ENCODE measurements around the gene OGFR. TPM values are rescaled to one million over a fixed set of nuclear protein-coding genes. Genes with fewer than 3 reads are reported as not detected.

OGFR gene
- total RNA-seq, 6 experiments from 2014 or later = 40.7 to 48.1 (median 47.0) TPM

- H3K27me3 ChIP-seq = no peaks in the 10 kb centered on the region
- peak overlapping the region in 1 of 3 donors; percentile 93 for H3K27ac ChIP-seq
- peaks cover 0 to 37% (median 10%) of the 10 kb centered on the region in 4 donors for H3K4me1 ChIP-seq
- ATAC-seq (no peak), DNase-seq (no peak)
- no peaks in the 10 kb centered on the region for H3K9me3 ChIP-seq
- no peak for TF ChIP-seq CTCF (IDR thresholded peaks at IDR 0.05)
- no peak for TF ChIP-seq POLR2A (IDR thresholded peaks at IDR 0.05)
- WGBS (ENCODE audit: insufficient coverage, low coverage, low lambda C conversion rate, missing lambda C conversion rate) = 52% methylated on average over 5 of the region's 23 CpGs
- H3K4me3 ChIP-seq = no peak overlapping the region
- peaks cover 13 to 52% (median 33%) of the 10 kb centered on the region in 4 donors for H3K36me3 ChIP-seq
- intact Hi-C loops (cut with DNase I) = no loop called here
These were observed 3.0 kb downstream of the OGFR start for GRCh38 chr20:62807444-62808210.

GRCh38 chr20:62808211-62808865, 3.7 kb downstream of the OGFR start:
- intact Hi-C loops (cut with DNase I) = no loop called here
- ATAC-seq = peak; percentile 28 to 46 (median 40)
- Histone ChIP-seq H3K9me3 (no peaks in the 10 kb centered on the region), H3K27me3 (no peaks in the 10 kb centered on the region), H3K4me1 (peaks cover 0 to 37% (median 10%) of the 10 kb centered on the region in 4 donors), H3K36me3 (peaks cover 13 to 56% (median 35%) of the 10 kb centered on the region in 4 donors), H3K4me3 (no peak overlapping the region), H3K27ac (no peak overlapping the region)
- 34% methylated on average over 6 of the region's 21 CpGs for WGBS (ENCODE audit: insufficient coverage, low coverage, low lambda C conversion rate, missing lambda C conversion rate)
- peak; percentile 72 to 76 (median 75) for DNase-seq
- TF ChIP-seq CTCF (IDR thresholded peaks at IDR 0.05) (peak; percentile 89 to 94 (median 92)), POLR2A (IDR thresholded peaks at IDR 0.05) (no peak)

- Histone ChIP-seq H3K27ac (no peak overlapping the region), H3K4me1 (peaks cover 0 to 27% (median 7%) of the 10 kb centered on the region in 4 donors), H3K9me3 (no peaks in the 10 kb centered on the region), H3K27me3 (no peaks in the 10 kb centered on the region), H3K36me3 (peaks cover 13 to 56% (median 35%) of the 10 kb centered on the region in 4 donors), H3K4me3 (no peak overlapping the region)
- no peak for TF ChIP-seq CTCF (IDR thresholded peaks at IDR 0.05)
- no peak for TF ChIP-seq POLR2A (IDR thresholded peaks at IDR 0.05)
- intact Hi-C loops (cut with DNase I) = no loop called here
- ATAC-seq = no peak
- WGBS (ENCODE audit: insufficient coverage, low coverage, low lambda C conversion rate, missing lambda C conversion rate) = no CpG with 5 or more reads among the region's 24 CpGs
- no peak for DNase-seq
These were observed 5.1 kb downstream of the OGFR start for GRCh38 chr20:62809530-62810428.

- Histone ChIP-seq H3K4me3 (no peak overlapping the region), H3K9me3 (no peaks in the 10 kb centered on the region), H3K27me3 (no peaks in the 10 kb centered on the region), H3K36me3 (peaks cover 13 to 56% (median 35%) of the 10 kb centered on the region in 4 donors), H3K4me1 (peaks cover 2 to 23% (median 6%) of the 10 kb centered on the region in 4 donors), H3K27ac (no peak overlapping the region)
- ATAC-seq (no peak), DNase-seq (no peak)
- TF ChIP-seq CTCF (IDR thresholded peaks at IDR 0.05) (no peak), POLR2A (IDR thresholded peaks at IDR 0.05) (no peak)
- intact Hi-C loops (cut with DNase I) = no loop called here
- WGBS (ENCODE audit: insufficient coverage, low coverage, low lambda C conversion rate, missing lambda C conversion rate) = 90% methylated on average over 4 of the region's 21 CpGs
These were observed 6.7 kb downstream of the OGFR start for GRCh38 chr20:62811320-62811719.
